IMR-90 (cell line): Measurements from ENCODE around the gene XRCC5. TPM values are rescaled to one million over a fixed set of nuclear protein-coding genes. Genes with fewer than 3 reads are reported as not detected.

Experiments
- ATAC-seq: fragments of 200-7000 bp; cut with Tn5 transposase; 2 replicates; pipeline ENCODE4 v1.9.1; 2020; ENCODE audit warnings: low read depth, mild to moderate bottlenecking, moderate library complexity
- BruUV-seq: library from RNA; stranded (reverse); fragments of 400-500 nt; replicated peaks from 2 replicates; lab custom pipeline; 2021; lab: Mats Ljungman, UMichigan
- CTCF ChIA-PET: fragments of 300-600 bp; formaldehyde crosslinking; extraction: SDS; loops from one replicate; lab custom pipeline; 2021; ENCODE audit warnings: antibody characterized with exemption; lab: Yijun Ruan, JAX
- POLR2A ChIA-PET: fragments of 300-600 bp; sonication (Branson Sonifier 250); formaldehyde crosslinking; loops from one replicate; lab custom pipeline; 2022; ENCODE audit warnings: antibody characterized with exemption; ENCODE audit not compliant: unreplicated experiment; lab: Charles Lee
- DNase-seq: peaks from one replicate; pipeline ENCODE4 v3.0.0; 2013
- H2AFZ ChIP-seq: replicated peaks from 2 replicates; pipeline ENCODE3; 2013; ENCODE audit warnings: low read length, mild to moderate bottlenecking; ENCODE audit not compliant: poor library complexity
- H2AK5ac ChIP-seq: 2 replicates; pipeline ENCODE4 v1.6.1; 2013; ENCODE audit warnings: low read depth, low read length, inconsistent platforms
- H2AK9ac ChIP-seq: replicated peaks from 2 replicates; pipeline ENCODE3; 2013; ENCODE audit warnings: mild to moderate bottlenecking, low read depth, low read length, moderate library complexity; ENCODE audit not compliant: poor library complexity
- H2BK120ac ChIP-seq: 2 replicates; pipeline ENCODE4 v1.6.1; 2013; ENCODE audit warnings: low read depth, low read length, inconsistent platforms
- H2BK15ac ChIP-seq: 3 replicates; pipeline ENCODE4 v1.6.1; 2013; ENCODE audit warnings: low read depth, low read length, inconsistent platforms
- H2BK20ac ChIP-seq: 2 replicates; pipeline ENCODE4 v1.6.1; 2013; ENCODE audit warnings: low read depth, mild to moderate bottlenecking, inconsistent platforms, low read length, moderate library complexity
- H2BK5ac ChIP-seq: 2 replicates; pipeline ENCODE4 v1.6.1; 2013; ENCODE audit warnings: mild to moderate bottlenecking, low read depth, low read length, inconsistent platforms; ENCODE audit not compliant: poor library complexity, severe bottlenecking
- H3K14ac ChIP-seq: replicated peaks from 2 replicates; pipeline ENCODE4 v1.6.1; 2013; ENCODE audit warnings: low read depth, low read length, inconsistent platforms
- H3K18ac ChIP-seq: 2 replicates; pipeline ENCODE4 v1.6.1; 2013; ENCODE audit warnings: low read depth, low read length, control low read depth
- H3K23ac ChIP-seq: 2 replicates; pipeline ENCODE4 v1.6.1; 2013; ENCODE audit warnings: low read depth, low read length, inconsistent platforms
- H3K27ac ChIP-seq: 2 replicates; pipeline ENCODE4 v1.5.1; 2013; ENCODE audit warnings: mild to moderate bottlenecking, control low read depth, low read length; ENCODE audit not compliant: insufficient read depth
- H3K27me3 ChIP-seq: 2 replicates; pipeline ENCODE4 v1.6.1; 2013; ENCODE audit warnings: low read length; ENCODE audit not compliant: control insufficient read depth, insufficient read depth
- H3K36me3 ChIP-seq: 2 replicates; pipeline ENCODE4 v1.6.1; 2013; ENCODE audit warnings: low read length, mixed read lengths; ENCODE audit not compliant: control insufficient read depth, insufficient read depth
- H3K4ac ChIP-seq: 2 replicates; pipeline ENCODE4 v1.6.1; 2013; ENCODE audit warnings: low read depth, low read length, inconsistent platforms
- H3K4me1 ChIP-seq: 2 replicates; pipeline ENCODE4 v1.6.1; 2013; ENCODE audit warnings: low read length, mixed read lengths; ENCODE audit not compliant: control insufficient read depth, insufficient read depth
- H3K4me2 ChIP-seq: 2 replicates; pipeline ENCODE4 v1.6.1; 2013; ENCODE audit warnings: low read depth, mild to moderate bottlenecking, control low read depth, low read length, moderate library complexity
- H3K4me3 ChIP-seq: 2 replicates; pipeline ENCODE4 v1.5.1; 2013; ENCODE audit warnings: low read depth, mild to moderate bottlenecking, control low read depth, low read length, moderate library complexity; ENCODE audit not compliant: insufficient read depth
- H3K56ac ChIP-seq: 2 replicates; pipeline ENCODE4 v1.6.1; 2013; ENCODE audit warnings: low read length, inconsistent platforms; ENCODE audit not compliant: insufficient read depth; ENCODE audit errors: extremely low read depth
- H3K79me1 ChIP-seq, 2 experiments: 2 replicates each; pipeline ENCODE4 v1.6.1; 2013; ENCODE audit warnings: low read length in 2 of 2, inconsistent platforms in 1 of 2, low read depth in 1 of 2
- H3K9ac ChIP-seq: 2 replicates; pipeline ENCODE4 v1.6.1; 2013; ENCODE audit warnings: low read depth, low read length, control low read depth
- H3K9me1 ChIP-seq: 2 replicates; pipeline ENCODE4 v1.6.1; 2013; ENCODE audit warnings: low read length, inconsistent platforms; ENCODE audit not compliant: insufficient read depth
- H3K9me3 ChIP-seq: 2 replicates; pipeline ENCODE4 v1.6.1; 2013; ENCODE audit warnings: low read length; ENCODE audit not compliant: control insufficient read depth, insufficient read depth
- H4K20me1 ChIP-seq: 2 replicates; pipeline ENCODE4 v1.6.1; 2013; ENCODE audit warnings: low read length, inconsistent platforms; ENCODE audit not compliant: insufficient read depth
- H4K5ac ChIP-seq: 2 replicates; pipeline ENCODE4 v1.6.1; 2013; ENCODE audit warnings: mild to moderate bottlenecking, low read depth, low read length, control low read depth
- H4K8ac ChIP-seq, 2 experiments: 2 replicates each; pipeline ENCODE4 v1.6.1; 2013; ENCODE audit warnings: low read depth in 2 of 2, low read length in 2 of 2, control low read depth in 1 of 2, inconsistent platforms in 1 of 2
- H4K91ac ChIP-seq: 2 replicates; pipeline ENCODE4 v1.6.1; 2013; ENCODE audit warnings: low read depth, low read length, inconsistent platforms; ENCODE audit not compliant: insufficient read depth
- ELK1 ChIP-seq: fragments of 150-350 bp; IDR thresholded peaks from 2 replicates; pipeline ENCODE4 v1.6.1; 2016; ENCODE audit warnings: low read depth, mild to moderate bottlenecking, low read length, moderate library complexity, borderline replicate concordance
- MAFK ChIP-seq: IDR thresholded peaks from 2 replicates; pipeline ENCODE4 v1.6.1; 2012; ENCODE audit warnings: low read depth, low read length, improper control_type of control experiment
- MXI1 ChIP-seq: IDR thresholded peaks from 2 replicates; pipeline ENCODE4 v1.6.1; 2012; ENCODE audit warnings: low read depth, mild to moderate bottlenecking, low read length, moderate library complexity, borderline replicate concordance
- POLR2A ChIP-seq: IDR thresholded peaks from 2 replicates; pipeline ENCODE4 v1.6.1; 2012; ENCODE audit warnings: mild to moderate bottlenecking, low read depth, low read length
- RCOR1 ChIP-seq: IDR thresholded peaks from 2 replicates; pipeline ENCODE4 v1.6.1; 2012; ENCODE audit warnings: mild to moderate bottlenecking, low read length, improper control_type of control experiment; ENCODE audit not compliant: insufficient replicate concordance
- RFX5 ChIP-seq: IDR thresholded peaks from 2 replicates; pipeline ENCODE4 v1.8.0; 2012; ENCODE audit warnings: low read depth, mild to moderate bottlenecking, low read length, moderate library complexity
- SMC3 ChIP-seq: fragments of 150-350 bp; IDR thresholded peaks from 2 replicates; pipeline ENCODE4 v1.6.1; 2016; ENCODE audit warnings: low read depth, mild to moderate bottlenecking, antibody characterized with exemption, low read length, moderate library complexity
- USF2 ChIP-seq: fragments of 150-350 bp; IDR thresholded peaks from 2 replicates; pipeline ENCODE4 v1.6.1; 2017; ENCODE audit warnings: mild to moderate bottlenecking, antibody characterized with exemption, low read length, low read depth
- WGBS, 2 experiments: methylation state at CpG; one replicate each; pipeline versions ENCODE4 v1.1.5 to v1.1.7; 2013; ENCODE audit warnings: missing lambda C conversion rate in 2 of 2; ENCODE audit not compliant: insufficient read length in 1 of 2; ENCODE audit errors: extremely low coverage in 2 of 2; 5-methylcytosine and 5-hydroxymethylcytosine counted together
- dilution Hi-C: fragments of 300-500 bp; cut with HindIII; formaldehyde crosslinking; loops from one replicate; pipeline ENCODE4 v1.14.3; 2018; ENCODE audit warnings: low sequenced_read_pairs; ENCODE audit not compliant: unreplicated experiment
- in situ Hi-C: fragments of 300-500 bp; cut with MboI; formaldehyde crosslinking; loops from 3 replicates; pipeline ENCODE4 v1.14.3; 2019; ENCODE audit warnings: low sequenced_read_pairs, inconsistent platforms, mixed read lengths
- intact Hi-C: fragments of 100-400 bp; cut with micrococcal nuclease; formaldehyde crosslinking; loops from 2 replicates; pipeline ENCODE4 v1.10.0; 2022
- polyA plus RNA-seq, 3 experiments: library from polyadenylated mRNA; depleted of rRNA; stranded (reverse); fragments of >200 nt; gene quantifications; 2 replicates each; pipeline ENCODE4 v1.2.3, GENCODE V29; 2012; ENCODE audit warnings: low replicate concordance in 1 of 3
- total RNA-seq: library from RNA; depleted of rRNA; stranded (reverse); fragments of >200 nt; gene quantifications from 2 replicates; pipeline ENCODE4 v1.2.3, GENCODE V29; 2012

The XRCC5 gene
- total and polyA plus RNA-seq, 2 of the 4 experiments (the other 2 are of a cell fraction), result 144 to 509 TPM

- Histone ChIP-seq H2AK9ac (no peak overlapping the region), H4K91ac (no peak overlapping the region), H2AK5ac (no peak overlapping the region), H4K5ac (no peak overlapping the region), H3K4me1 (no peaks in the 10 kb centered on the region), H3K18ac (no peak overlapping the region), H2AFZ (no peak overlapping the region), H3K4ac (no peak overlapping the region), H3K23ac (no peak overlapping the region), H3K79me1 (no peaks in the 10 kb centered on the region), H4K8ac (no peak overlapping the region), H3K27ac (no peak overlapping the region), H2BK20ac (no peak overlapping the region), H3K4me2 (no peak overlapping the region), H3K36me3 (no peaks in the 10 kb centered on the region), H3K14ac (no peak overlapping the region), H3K27me3 (no peaks in the 10 kb centered on the region), H3K4me3 (no peak overlapping the region), H2BK120ac (no peak overlapping the region), H4K20me1 (no peaks in the 10 kb centered on the region), H2BK5ac (no peak overlapping the region), H2BK15ac (no peak overlapping the region), H3K9me1 (no peaks in the 10 kb centered on the region), H3K9me3 (peaks cover 11% of the 10 kb centered on the region), H3K56ac (no peak overlapping the region), H3K9ac (no peak overlapping the region)
- 69% methylated on average over 3 of the region's 4 CpGs; no CpG with 5 or more reads in 1 of the 2 experiments for WGBS, 2 experiments
- in situ Hi-C loops (no loop called here), dilution Hi-C loops (no loop called here), intact Hi-C loops (no loop called here)
- no TSS peak for BruUV-seq
- POLR2A ChIA-PET, result no interaction called here
- DNase-seq (no peak), ATAC-seq (no peak)
- TF ChIP-seq SMC3 (no peak), MAFK (no peak), ELK1 (no peak), RFX5 (no peak), RCOR1 (no peak), USF2 (no peak), MXI1 (no peak), POLR2A (no peak)
- CTCF ChIA-PET, result no interaction called here
These were observed 124.3 kb downstream of the XRCC5 start for GRCh38 chr2:216233281-216233995.
